NCI-H69 (cell line): ENCODE data around the gene EXT2.

Experiments
- DNase-seq: peaks from one replicate; lab custom pipeline; 2025; lab: John Stamatoyannopoulos, UW

The EXT2 gene

GRCh38 chr11:44243086-44243485 is 147.6 kb downstream of the EXT2 start:
- no peak for DNase-seq

- DNase-seq: no peak
Measured at GRCh38 chr11:44243595-44244343, 148.3 kb downstream of the EXT2 start.

- no peak for DNase-seq
Measured at GRCh38 chr11:44244639-44245310, 149.3 kb downstream of the EXT2 start.

- no peak for DNase-seq
Measured at GRCh38 chr11:44246726-44247125, 151.2 kb downstream of the EXT2 start.

- no peak for DNase-seq
Measured at GRCh38 chr11:44247508-44247907, 152.0 kb downstream of the EXT2 start.

GRCh38 chr11:44248109-44248508 is 152.6 kb downstream of the EXT2 start:
- DNase-seq: no peak

- DNase-seq: no peak
Measured at GRCh38 chr11:44250421-44250820, 154.9 kb downstream of the EXT2 start.

- DNase-seq: no peak
Measured at GRCh38 chr11:44252999-44253602, 157.6 kb downstream of the EXT2 start.

- DNase-seq: no peak
Measured at GRCh38 chr11:44255406-44256071, 160.1 kb downstream of the EXT2 start.

GRCh38 chr11:44256673-44257291 is 161.3 kb downstream of the EXT2 start:
- no peak for DNase-seq

- no peak for DNase-seq
Measured at GRCh38 chr11:44257338-44258189, 162.1 kb downstream of the EXT2 start.

- no peak for DNase-seq
Measured at GRCh38 chr11:44258190-44258489, 162.7 kb downstream of the EXT2 start.

- DNase-seq: no peak
Measured at GRCh38 chr11:44258839-44259420, 163.5 kb downstream of the EXT2 start.

- no peak for DNase-seq
Measured at GRCh38 chr11:44260081-44260480, 164.6 kb downstream of the EXT2 start.

GRCh38 chr11:44261800-44262591 is 166.5 kb downstream of the EXT2 start:
- no peak for DNase-seq

GRCh38 chr11:44263738-44264437 is 168.4 kb downstream of the EXT2 start:
- DNase-seq: no peak

- no peak for DNase-seq
Measured at GRCh38 chr11:44264438-44264749, 168.9 kb downstream of the EXT2 start.

- DNase-seq: no peak
Measured at GRCh38 chr11:44264761-44265160, 169.3 kb downstream of the EXT2 start.

GRCh38 chr11:44266056-44266780 is 170.7 kb downstream of the EXT2 start:
- DNase-seq: no peak
